Neural cell (in vitro differentiated cells): ENCODE data around the gene CPE.

ENCODE experiments used
- CTCF ChIP-seq: fragments of 450-650 bp; IDR thresholded peaks from 2 replicates; pipeline ENCODE4 v1.5.1; 2014; ENCODE audit warnings: antibody characterized with exemption, mild to moderate bottlenecking, moderate library complexity; ENCODE audit not compliant: poor library complexity, severe bottlenecking
- EP300 ChIP-seq: fragments of 450-650 bp; conservative IDR thresholded peaks from 2 replicates; pipeline ENCODE4 v1.6.1; 2014; ENCODE audit warnings: antibody characterized with exemption, mild to moderate bottlenecking, moderate library complexity; ENCODE audit not compliant: poor library complexity, severe bottlenecking
- POLR2AphosphoS5 ChIP-seq: IDR thresholded peaks from 2 replicates; pipeline ENCODE4 v1.6.1; 2012
- TAF1 ChIP-seq: IDR thresholded peaks from 2 replicates; pipeline ENCODE4 v1.6.1; 2012; ENCODE audit warnings: low read depth

- TF ChIP-seq CTCF = no peak
- TF ChIP-seq EP300 = no peak
- TF ChIP-seq TAF1 = no peak
- TF ChIP-seq POLR2AphosphoS5 = no peak
These were observed 5.4 kb downstream of the CPE start for GRCh38 chr4:165384186-165384585.
